SK-N-MC (cell line): ENCODE results near the gene GALM.

Experiments
- DNase-seq: peaks from one replicate; pipeline ENCODE4 v3.0.0-alpha.2; 2011; ENCODE audit warnings: low read depth, low spot score
- H3K27ac ChIP-seq: fragments of 200-600 bp; sonication (generic); 2 replicates; pipeline ENCODE4 v1.5.1; 2016; ENCODE audit warnings: mixed run types
- H3K36me3 ChIP-seq: fragments of 200-600 bp; sonication (generic); 2 replicates; pipeline ENCODE4 v1.6.1; 2017; ENCODE audit warnings: antibody characterized with exemption, low read length, mixed read lengths; ENCODE audit not compliant: insufficient read depth
- H3K4me3 ChIP-seq: fragments of 200-600 bp; sonication (generic); 2 replicates; pipeline ENCODE4 v1.5.1; 2016
- H3K9ac ChIP-seq: fragments of 200-600 bp; sonication (generic); 2 replicates; pipeline ENCODE4 v1.8.0; 2017; ENCODE audit warnings: mixed run types, mixed read lengths; ENCODE audit not compliant: insufficient read length
- H3K9me3 ChIP-seq: fragments of 200-600 bp; sonication (generic); 2 replicates; pipeline ENCODE4 v1.6.1; 2017; ENCODE audit warnings: low read depth, mild to moderate bottlenecking, antibody characterized with exemption, low read length, moderate library complexity, mixed read lengths
- EZH2 ChIP-seq: fragments of 200-600 bp; sonication (generic); IDR thresholded peaks from one replicate; pipeline ENCODE4 v1.6.1; 2017; ENCODE audit warnings: antibody characterized with exemption
- FOXP2 ChIP-seq: optimal IDR thresholded peaks from 2 replicates; pipeline ENCODE3; 2011; ENCODE audit warnings: mild to moderate bottlenecking, moderate library complexity; ENCODE audit not compliant: insufficient read depth; ENCODE audit errors: extremely low read length, control extremely low read depth
- POLR2AphosphoS5 ChIP-seq: IDR thresholded peaks from 2 replicates; pipeline ENCODE4 v1.6.1; 2012; ENCODE audit warnings: mild to moderate bottlenecking, low read depth, low read length, borderline replicate concordance

GALM gene

DNA sequence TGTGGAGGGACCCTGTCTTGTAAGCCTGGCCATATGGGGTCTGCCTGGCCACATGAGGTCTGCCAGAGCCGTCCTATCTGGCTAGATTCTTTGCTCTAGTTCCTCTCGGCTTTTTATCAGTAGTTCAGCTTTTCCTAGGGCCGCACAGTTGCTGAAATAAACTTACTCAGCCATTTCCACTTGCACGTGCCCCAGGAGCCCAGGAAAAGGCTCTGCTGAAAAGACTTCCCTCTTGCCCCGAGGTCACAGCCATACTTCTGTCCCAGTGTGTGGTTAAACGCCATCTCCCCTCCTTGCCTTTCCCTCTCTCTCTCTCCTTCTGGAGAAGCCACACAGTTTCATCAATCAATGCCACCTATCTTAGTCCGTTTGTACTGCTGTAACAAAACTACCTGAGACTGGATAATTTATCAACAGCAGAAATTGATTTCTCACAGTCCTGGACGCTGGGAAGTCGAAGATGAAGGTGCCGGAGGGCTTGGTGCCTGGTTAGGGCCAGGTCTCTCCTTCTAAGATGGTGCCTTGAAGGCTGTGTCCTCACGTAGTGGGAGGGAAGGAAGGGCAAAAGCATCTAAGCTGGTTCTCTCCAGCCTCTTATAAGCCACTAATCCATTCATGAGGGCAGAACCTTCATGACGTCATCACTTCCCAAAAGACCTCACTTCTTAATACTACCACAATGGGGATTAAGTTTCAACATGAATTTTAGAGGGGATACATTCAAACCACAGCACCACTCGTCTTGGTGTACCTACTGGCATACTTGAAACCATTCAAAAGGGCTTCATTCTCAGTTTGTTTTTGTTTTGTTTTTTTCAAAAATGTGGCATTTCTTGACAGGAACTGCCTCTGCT, 11.2 kb upstream of the GALM start:
- Histone ChIP-seq H3K4me3 (no peak overlapping the region), H3K36me3 (no peaks in the 10 kb centered on the region), H3K9ac (no peak overlapping the region), H3K27ac (no peak overlapping the region), H3K9me3 (no peaks in the 10 kb centered on the region)
- TF ChIP-seq POLR2AphosphoS5 (no peak), FOXP2 (no peak), EZH2 (no peak)
- no peak for DNase-seq

DNA sequence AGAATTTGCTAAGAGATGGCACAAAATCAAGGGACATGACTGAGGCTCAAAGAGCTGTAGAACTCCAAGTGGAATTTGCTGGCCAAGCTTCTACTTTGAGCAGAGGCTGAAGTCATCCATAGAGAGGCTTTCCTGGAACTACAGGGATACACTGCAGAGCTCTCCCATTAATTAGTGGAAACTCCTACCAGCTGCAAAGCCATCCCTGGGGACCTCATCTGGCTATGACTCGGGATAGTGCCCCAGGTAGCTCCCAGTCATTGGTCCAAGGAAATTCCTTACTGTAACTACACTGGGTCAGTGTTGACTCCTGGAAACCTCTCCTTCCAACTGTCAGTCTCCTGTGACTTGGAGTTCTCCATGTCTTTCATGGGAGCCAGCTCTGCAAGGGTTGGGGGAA, 10.5 kb upstream of the GALM start:
- Histone ChIP-seq H3K4me3 (no peak overlapping the region), H3K9ac (no peak overlapping the region), H3K36me3 (no peaks in the 10 kb centered on the region), H3K9me3 (no peaks in the 10 kb centered on the region), H3K27ac (no peak overlapping the region)
- DNase-seq = no peak
- no peak for TF ChIP-seq EZH2
- TF ChIP-seq POLR2AphosphoS5 = no peak
- TF ChIP-seq FOXP2 = no peak

DNA sequence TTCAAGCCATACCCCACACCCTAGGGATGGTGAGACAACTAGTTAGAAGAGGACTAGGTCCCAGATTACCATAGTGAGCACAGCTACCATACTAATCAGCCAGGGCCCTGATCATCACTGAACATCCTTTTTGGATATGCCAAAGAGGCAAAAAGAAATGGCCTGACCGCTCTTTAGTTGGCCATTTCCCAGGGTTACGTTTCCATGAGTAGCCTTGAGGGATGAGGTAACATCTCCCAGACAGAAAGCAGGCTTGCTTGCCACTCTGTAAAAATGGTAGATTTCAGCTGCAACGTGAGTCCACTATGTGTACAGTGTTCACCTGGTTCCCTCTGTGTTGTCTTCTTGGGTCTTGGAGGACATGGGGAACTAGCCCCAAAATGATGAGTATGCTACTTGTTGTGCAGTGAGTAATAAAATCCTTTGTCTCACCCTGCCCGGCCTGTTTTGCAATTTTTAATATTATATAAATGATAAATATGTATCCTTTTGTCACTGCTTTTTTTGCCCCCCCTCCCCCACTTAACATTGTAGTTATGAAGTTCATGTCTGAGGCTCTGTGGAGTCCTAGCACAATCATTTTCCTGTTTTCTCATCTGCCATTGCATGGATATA, 8.9 kb upstream of the GALM start:
- Histone ChIP-seq H3K9ac (no peak overlapping the region), H3K36me3 (no peaks in the 10 kb centered on the region), H3K9me3 (no peaks in the 10 kb centered on the region), H3K27ac (no peak overlapping the region), H3K4me3 (no peak overlapping the region)
- no peak for DNase-seq
- TF ChIP-seq POLR2AphosphoS5 (no peak), FOXP2 (no peak), EZH2 (no peak)

DNA sequence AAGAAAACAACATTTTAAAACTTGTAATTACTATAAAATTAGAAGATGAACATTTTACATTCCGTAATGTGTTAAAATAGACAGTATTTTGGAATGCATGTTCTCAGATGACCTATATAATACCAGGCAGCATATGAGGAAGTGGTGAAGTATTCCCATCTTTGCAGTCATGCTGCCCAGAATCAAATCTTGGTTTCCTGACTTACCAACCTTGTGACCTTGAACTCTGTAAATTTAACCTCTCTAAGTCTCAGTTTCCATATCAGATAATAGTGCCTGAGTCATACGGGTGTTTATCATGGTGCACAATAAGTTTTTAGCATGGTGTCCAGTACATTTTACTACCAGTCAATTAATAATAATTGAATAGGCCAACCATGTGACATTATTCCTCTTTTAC, 7.3 kb upstream of the GALM start:
- Histone ChIP-seq H3K9ac (no peak overlapping the region), H3K27ac (no peak overlapping the region), H3K36me3 (no peaks in the 10 kb centered on the region), H3K4me3 (no peak overlapping the region), H3K9me3 (no peaks in the 10 kb centered on the region)
- TF ChIP-seq EZH2 = no peak
- no peak for TF ChIP-seq FOXP2
- no peak for TF ChIP-seq POLR2AphosphoS5
- no peak for DNase-seq

DNA sequence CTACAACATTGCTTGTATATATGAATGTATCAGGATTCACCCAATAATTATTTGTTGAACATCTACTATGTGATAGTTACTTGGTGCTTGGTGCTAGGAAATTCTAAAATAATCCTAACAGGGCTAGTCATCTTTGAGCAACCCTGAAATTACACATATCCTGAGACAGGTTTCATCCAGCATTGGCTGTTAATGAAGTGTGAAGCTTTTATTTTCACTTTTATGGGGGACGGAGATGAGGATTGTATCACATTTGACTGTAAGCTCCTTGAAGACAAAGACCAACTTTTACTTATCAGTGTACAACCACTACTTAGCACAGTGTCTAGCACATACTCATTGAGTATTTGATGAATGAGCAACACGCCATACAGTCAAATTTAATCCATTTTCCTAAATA, 6.8 kb upstream of the GALM start:
- TF ChIP-seq POLR2AphosphoS5 (no peak), EZH2 (no peak), FOXP2 (no peak)
- Histone ChIP-seq H3K9ac (no peak overlapping the region), H3K27ac (no peak overlapping the region), H3K36me3 (no peaks in the 10 kb centered on the region), H3K4me3 (no peak overlapping the region), H3K9me3 (no peaks in the 10 kb centered on the region)
- DNase-seq = no peak

DNA sequence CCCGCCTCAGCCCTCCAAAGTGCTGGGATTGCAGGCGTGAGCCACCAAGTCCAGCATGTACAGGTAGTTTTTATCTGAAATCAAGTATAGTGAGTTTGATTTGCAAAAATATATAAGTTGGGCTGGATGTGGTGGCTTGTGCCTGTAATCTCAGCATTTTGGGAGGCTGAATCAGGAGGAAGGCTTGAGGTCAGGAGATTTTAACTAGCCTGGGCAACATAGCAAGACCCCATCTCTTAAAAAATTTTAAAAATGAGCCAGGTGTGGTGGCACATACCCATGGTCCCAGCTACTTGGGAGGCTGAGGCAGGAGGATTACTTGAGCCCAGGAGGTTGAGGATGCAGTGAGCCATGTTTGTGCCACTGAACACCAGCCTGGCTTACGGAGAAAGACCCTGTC, 5.6 kb upstream of the GALM start:
- TF ChIP-seq FOXP2 (no peak), POLR2AphosphoS5 (no peak), EZH2 (no peak)
- H3K36me3 ChIP-seq = no peaks in the 10 kb centered on the region
- no peaks in the 10 kb centered on the region for H3K9me3 ChIP-seq
- H3K27ac ChIP-seq = no peak overlapping the region
- no peak for DNase-seq
- H3K9ac ChIP-seq = no peak overlapping the region
- H3K4me3 ChIP-seq = no peak overlapping the region

DNA sequence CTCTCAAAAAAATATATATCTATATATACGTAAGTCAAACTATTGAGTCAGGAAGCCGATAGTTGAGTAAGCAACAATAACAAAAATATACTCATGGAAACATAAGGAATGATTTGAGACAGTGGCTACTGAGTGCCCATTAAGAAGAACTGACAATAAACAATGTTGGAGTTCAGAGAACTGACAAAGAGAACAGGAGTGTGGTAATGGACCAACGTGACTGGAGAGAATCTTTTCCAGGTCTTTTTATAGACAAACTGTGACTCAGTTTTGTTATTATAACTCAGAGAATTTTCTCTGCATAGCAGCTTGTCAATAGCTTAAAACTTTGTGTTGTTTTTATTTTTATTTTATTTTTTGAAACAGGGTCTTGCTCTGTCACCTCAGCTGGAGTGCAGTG, 4.6 kb upstream of the GALM start:
- no peak for TF ChIP-seq FOXP2
- no peak for TF ChIP-seq EZH2
- TF ChIP-seq POLR2AphosphoS5 = no peak
- Histone ChIP-seq H3K4me3 (no peak overlapping the region), H3K36me3 (no peaks in the 10 kb centered on the region), H3K9me3 (no peaks in the 10 kb centered on the region), H3K27ac (no peak overlapping the region), H3K9ac (no peak overlapping the region)
- no peak for DNase-seq

DNA sequence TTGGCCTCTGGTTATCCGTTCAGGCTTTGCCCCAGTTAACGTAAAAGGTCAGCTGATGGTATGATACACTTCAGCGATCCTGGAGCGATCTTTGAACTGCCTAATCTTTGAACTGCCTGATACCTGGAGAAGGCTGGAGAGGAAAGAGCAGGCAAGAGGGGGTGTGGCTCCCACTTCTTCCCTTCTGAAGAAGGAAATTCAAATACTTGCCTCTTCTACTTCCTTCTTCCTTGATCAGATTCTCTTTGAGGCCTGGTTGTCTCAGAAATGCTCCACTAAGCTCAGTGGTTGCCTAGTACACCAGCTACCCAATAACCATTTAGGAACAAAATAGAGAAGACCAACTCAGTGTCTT, 619 bp downstream of the GALM start:
- Histone ChIP-seq H3K4me3 (peak overlapping the region; percentile 76), H3K36me3 (no peaks in the 10 kb centered on the region), H3K9ac (no peak overlapping the region), H3K9me3 (no peaks in the 10 kb centered on the region), H3K27ac (no peak overlapping the region)
- no peak for TF ChIP-seq POLR2AphosphoS5
- no peak for TF ChIP-seq FOXP2
- TF ChIP-seq EZH2 = no peak
- no peak for DNase-seq
